ENCODE results near the gene CCDC3. TPM values are rescaled to one million over a fixed set of nuclear protein-coding genes. Genes with fewer than 3 reads are reported as not detected.

The CCDC3 gene
- polyA plus RNA-seq, 10 donors, result 11.5 to 67.2 (median 17.5) TPM

GRCh38 chr10:12927896-12928295 is 73.6 kb downstream of the CCDC3 start:
- DNase-seq, result no peak

- no peak for DNase-seq
Measured at GRCh38 chr10:12925845-12926244, 75.7 kb downstream of the CCDC3 start.

- no peak for DNase-seq
Measured at GRCh38 chr10:12924911-12925310, 76.6 kb downstream of the CCDC3 start.

GRCh38 chr10:12922117-12922900 is 79.2 kb downstream of the CCDC3 start:
- DNase-seq, result no peak

GRCh38 chr10:12921163-12921562 is 80.3 kb downstream of the CCDC3 start:
- no peak for DNase-seq

GRCh38 chr10:12919574-12919973 is 81.9 kb downstream of the CCDC3 start:
- DNase-seq, result no peak

GRCh38 chr10:12916587-12916986 is 84.9 kb downstream of the CCDC3 start:
- DNase-seq, result no peak

- DNase-seq, result no peak
Measured at GRCh38 chr10:12915637-12916168, 85.8 kb downstream of the CCDC3 start.

GRCh38 chr10:12914111-12914510 is 87.4 kb downstream of the CCDC3 start:
- DNase-seq, result no peak

- no peak for DNase-seq
Measured at GRCh38 chr10:12911795-12912194, 89.7 kb downstream of the CCDC3 start.

- DNase-seq, result no peak
Measured at GRCh38 chr10:12910835-12911234, 90.7 kb downstream of the CCDC3 start.

GRCh38 chr10:12909836-12910185 is 91.7 kb downstream of the CCDC3 start:
- DNase-seq, result no peak

GRCh38 chr10:12909182-12909835 is 92.2 kb downstream of the CCDC3 start:
- no peak for DNase-seq

GRCh38 chr10:12908773-12909172 is 92.7 kb downstream of the CCDC3 start:
- no peak for DNase-seq

GRCh38 chr10:12907656-12908055 is 93.9 kb downstream of the CCDC3 start:
- DNase-seq, result peak; percentile 64 to 88 (median 76)

- DNase-seq, result no peak
Measured at GRCh38 chr10:12906051-12906541, 95.4 kb downstream of the CCDC3 start.

GRCh38 chr10:12905067-12905466 is 96.4 kb downstream of the CCDC3 start:
- DNase-seq, result no peak

- DNase-seq, result no peak
Measured at GRCh38 chr10:12902851-12903358, 98.6 kb downstream of the CCDC3 start.

GRCh38 chr10:12902135-12902572 is 99.4 kb downstream of the CCDC3 start:
- peak; percentile 43 to 75 (median 72) for DNase-seq

- no peak for DNase-seq
Measured at GRCh38 chr10:12899546-12899945, 102.0 kb downstream of the CCDC3 start.

- DNase-seq, result no peak
Measured at GRCh38 chr10:12898271-12898670, 103.2 kb downstream of the CCDC3 start.

- no peak for DNase-seq
Measured at GRCh38 chr10:12897278-12897677, 104.2 kb downstream of the CCDC3 start.

- no peak for DNase-seq
Measured at GRCh38 chr10:12896251-12896650, 105.3 kb downstream of the CCDC3 start.
